ENCODE data around the gene AOPEP. TPM values are rescaled to one million over a fixed set of nuclear protein-coding genes. Genes with fewer than 3 reads are reported as not detected.

Gene AOPEP
- total RNA-seq, 1 experiment from 2014 or later, result 32.4 TPM

DNA sequence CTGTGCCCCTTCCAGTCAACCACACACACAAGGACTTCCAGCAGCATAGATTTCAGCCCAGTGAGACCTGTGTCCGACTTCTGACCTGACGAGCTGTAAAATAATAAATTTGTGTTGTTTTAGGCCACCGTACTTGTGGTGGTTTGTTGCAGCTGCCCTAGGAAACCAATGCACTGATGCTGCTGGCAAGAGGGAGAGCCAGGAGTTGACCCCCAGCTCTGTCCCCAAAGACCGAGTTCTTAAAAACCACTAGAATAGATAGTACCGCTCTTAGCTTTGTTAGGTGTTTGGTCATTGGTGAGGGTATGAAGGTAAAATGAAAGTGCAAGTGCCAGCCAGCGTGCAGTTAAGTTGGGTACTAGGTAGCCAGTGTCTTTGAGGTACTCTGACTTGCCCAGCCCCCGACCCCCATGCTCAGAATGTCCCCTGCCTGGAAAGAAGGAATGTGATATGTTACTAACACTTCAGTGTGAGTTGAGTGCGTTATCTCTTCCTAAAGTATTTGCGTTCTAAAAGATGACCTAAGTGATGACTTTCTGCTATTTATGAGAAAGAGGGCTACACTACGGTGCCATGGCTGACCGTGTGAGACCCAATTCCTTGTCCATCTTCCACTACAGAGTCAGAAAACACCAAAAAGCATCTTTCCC is 185.6 kb downstream of the AOPEP start:
- TF ChIP-seq CTCF (IDR thresholded peaks at IDR 0.05; ENCODE audit: unreplicated experiment), result no peak
- no TSS peak for BruUV-seq (replicated peaks)
- H3K27me3 Mint-ChIP-seq (ENCODE audit: insufficient read depth, unreplicated experiment), result no peaks in the 10 kb centered on the region
- ChIA-PET POLR2A (interaction anchor here (0.6 to 5.6 kb wide), 16 partner anchors 8 to 136 kb away, joined by 3 to 55 read pairs (median 8); no protein-coding TSS in a partner anchor), CTCF (interaction anchor here (0.7 to 1.2 kb wide), 2 partner anchors 107 to 256 kb away, joined by 3 read pairs; no protein-coding TSS in a partner anchor)
- intact Hi-C loops (cut with micrococcal nuclease), result no loop called here
- peaks cover 6% of the 10 kb centered on the region for H3K36me3 Mint-ChIP-seq (ENCODE audit: insufficient read depth, unreplicated experiment)
- H3K4me3 Mint-ChIP-seq (ENCODE audit: unreplicated experiment), result no peak overlapping the region
- H3K9me3 Mint-ChIP-seq (ENCODE audit: unreplicated experiment), result no peaks in the 10 kb centered on the region
- peaks cover 28% of the 10 kb centered on the region for H3K4me1 Mint-ChIP-seq (ENCODE audit: insufficient read depth, unreplicated experiment)
- DNase-seq (ENCODE audit: unreplicated experiment), result no peak
- peak overlapping the region; percentile 57 for H3K27ac Mint-ChIP-seq (ENCODE audit: low read depth, unreplicated experiment)

GRCh38 chr9:94912700-94913249 is 186.3 kb downstream of the AOPEP start:
- TF ChIP-seq CTCF (IDR thresholded peaks at IDR 0.05; ENCODE audit: unreplicated experiment), result no peak
- H3K27me3 Mint-ChIP-seq (ENCODE audit: insufficient read depth, unreplicated experiment), result no peaks in the 10 kb centered on the region
- peak overlapping the region; percentile 57 for H3K27ac Mint-ChIP-seq (ENCODE audit: low read depth, unreplicated experiment)
- H3K9me3 Mint-ChIP-seq (ENCODE audit: unreplicated experiment), result no peaks in the 10 kb centered on the region
- peak; percentile 82 for DNase-seq (ENCODE audit: unreplicated experiment)
- peaks cover 6% of the 10 kb centered on the region for H3K36me3 Mint-ChIP-seq (ENCODE audit: insufficient read depth, unreplicated experiment)
- peaks cover 35% of the 10 kb centered on the region for H3K4me1 Mint-ChIP-seq (ENCODE audit: insufficient read depth, unreplicated experiment)
- POLR2A ChIA-PET, result interaction anchor here (0.6 to 5.6 kb wide), 20 partner anchors 8 to 1312 kb away, joined by 3 to 55 read pairs (median 5); no protein-coding TSS in a partner anchor
- no TSS peak for BruUV-seq (replicated peaks)
- intact Hi-C loops (cut with micrococcal nuclease), result no loop called here
- H3K4me3 Mint-ChIP-seq (ENCODE audit: unreplicated experiment), result peak overlapping the region; percentile 21
- CTCF ChIA-PET, result interaction anchor here (0.7 to 1.5 kb wide), 5 partner anchors 9 to 131 kb away, joined by 3 to 5 read pairs (median 3); no protein-coding TSS in a partner anchor

DNA sequence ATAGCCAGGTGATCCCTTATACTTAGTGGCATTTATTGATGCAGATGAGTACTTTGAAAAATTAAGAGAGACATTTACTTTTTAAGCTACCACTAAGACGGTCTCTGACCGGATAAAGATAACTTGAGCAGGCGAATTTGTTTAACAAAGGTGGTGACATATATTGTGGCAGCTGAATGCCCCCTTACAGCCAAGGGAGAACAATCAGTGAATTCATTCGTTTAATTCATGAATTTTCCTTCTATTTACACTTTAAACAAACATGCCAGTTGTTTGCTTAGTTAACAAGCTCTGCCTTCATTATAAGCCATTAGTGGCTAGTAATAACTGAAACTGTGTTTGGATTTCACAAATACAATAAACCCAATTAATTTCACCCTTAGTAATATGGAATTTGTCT is 187.1 kb downstream of the AOPEP start:
- H3K4me1 Mint-ChIP-seq (ENCODE audit: insufficient read depth, unreplicated experiment), result peaks cover 38% of the 10 kb centered on the region
- POLR2A ChIA-PET, result interaction anchor here (0.6 to 5.6 kb wide), 26 partner anchors 8 to 135 kb away, joined by 3 to 55 read pairs (median 5); no protein-coding TSS in a partner anchor
- H3K27ac Mint-ChIP-seq (ENCODE audit: low read depth, unreplicated experiment), result no peak overlapping the region
- no peak for DNase-seq (ENCODE audit: unreplicated experiment)
- peaks cover 6% of the 10 kb centered on the region for H3K36me3 Mint-ChIP-seq (ENCODE audit: insufficient read depth, unreplicated experiment)
- CTCF ChIA-PET, result interaction anchor here (0.9 to 1.5 kb wide), 5 partner anchors 8 to 131 kb away, joined by 3 to 5 read pairs (median 3); no protein-coding TSS in a partner anchor
- H3K27me3 Mint-ChIP-seq (ENCODE audit: insufficient read depth, unreplicated experiment), result no peaks in the 10 kb centered on the region
- H3K9me3 Mint-ChIP-seq (ENCODE audit: unreplicated experiment), result no peaks in the 10 kb centered on the region
- BruUV-seq (replicated peaks), result no TSS peak
- H3K4me3 Mint-ChIP-seq (ENCODE audit: unreplicated experiment), result no peak overlapping the region
- intact Hi-C loops (cut with micrococcal nuclease), result no loop called here
- TF ChIP-seq CTCF (IDR thresholded peaks at IDR 0.05; ENCODE audit: unreplicated experiment), result no peak

Data from MCF 10A (cell line).